ENCODE measurements around the gene SYCE3.

Gene SYCE3

GRCh38 chr22:50600967-50601668 is 38.4 kb upstream of the SYCE3 start:
- DNase-seq (ENCODE audit: insufficient read length, low spot score) (no peak), FAIRE-seq (no peak)
- no peak for TF ChIP-seq POLR2A (IDR thresholded peaks at IDR 0.05; ENCODE audit: low read depth, low read length)
- TF ChIP-seq POLR2AphosphoS5 (IDR thresholded peaks at IDR 0.05; ENCODE audit: low read depth, low read length) = no peak
- TF ChIP-seq PAX5 (IDR thresholded peaks at IDR 0.05; ENCODE audit: insufficient read depth, low read length, severe bottlenecking) = no peak

GRCh38 chr22:50600538-50600937 is 37.8 kb upstream of the SYCE3 start, which contains the start of gene MAPK8IP2:
Gene MAPK8IP2, plus strand, starts transcription at chr22:50600793. Its CDS starts 26 bp downstream, at chr22:50600819.
- no peak for FAIRE-seq
- TF ChIP-seq POLR2AphosphoS5 (IDR thresholded peaks at IDR 0.05; ENCODE audit: low read depth, low read length) = no peak
- no peak for TF ChIP-seq PAX5 (IDR thresholded peaks at IDR 0.05; ENCODE audit: insufficient read depth, low read length, severe bottlenecking)
- TF ChIP-seq TAF1 (IDR thresholded peaks at IDR 0.05; ENCODE audit: low read depth, low read length) = no peak
- no peak for TF ChIP-seq SPI1 (IDR thresholded peaks at IDR 0.05; ENCODE audit: low read depth, low read length)
- DNase-seq (ENCODE audit: insufficient read length, low spot score) = peak; percentile 52

- TF ChIP-seq POLR2AphosphoS5 (IDR thresholded peaks at IDR 0.05; ENCODE audit: low read depth, low read length) (no peak), PAX5 (IDR thresholded peaks at IDR 0.05; ENCODE audit: insufficient read depth, low read length, severe bottlenecking) (no peak), SPI1 (IDR thresholded peaks at IDR 0.05; ENCODE audit: low read depth, low read length) (no peak), POU2F2 (IDR thresholded peaks at IDR 0.05; ENCODE audit: low read depth, low read length) (no peak), POLR2A (IDR thresholded peaks at IDR 0.05; ENCODE audit: low read depth, low read length) (no peak), TAF1 (IDR thresholded peaks at IDR 0.05; ENCODE audit: low read depth, low read length) (no peak)
- FAIRE-seq (no peak), DNase-seq (ENCODE audit: insufficient read length, low spot score) (peak; percentile 88)
These were observed 37.2 kb upstream of the SYCE3 start for GRCh38 chr22:50599816-50600455.

- FAIRE-seq = no peak
- DNase-seq (ENCODE audit: insufficient read length, low spot score) = no peak
- TF ChIP-seq POLR2AphosphoS5 (IDR thresholded peaks at IDR 0.05; ENCODE audit: low read depth, low read length) (no peak), PAX5 (IDR thresholded peaks at IDR 0.05; ENCODE audit: insufficient read depth, low read length, severe bottlenecking) (no peak), SPI1 (IDR thresholded peaks at IDR 0.05; ENCODE audit: low read depth, low read length) (no peak)
These were observed 34.4 kb upstream of the SYCE3 start for GRCh38 chr22:50597097-50597496.

GRCh38 chr22:50595189-50595588 is 32.5 kb upstream of the SYCE3 start:
- FAIRE-seq (peak; percentile 20), DNase-seq (ENCODE audit: insufficient read length, low spot score) (no peak)
- TF ChIP-seq PAX5 (IDR thresholded peaks at IDR 0.05; ENCODE audit: insufficient read depth, low read length, severe bottlenecking) = no peak
- no peak for TF ChIP-seq POLR2AphosphoS5 (IDR thresholded peaks at IDR 0.05; ENCODE audit: low read depth, low read length)
- no peak for TF ChIP-seq POU2F2 (IDR thresholded peaks at IDR 0.05; ENCODE audit: low read depth, low read length)
- TF ChIP-seq POLR2A (IDR thresholded peaks at IDR 0.05; ENCODE audit: low read depth, low read length) = no peak
- TF ChIP-seq TAF1 (IDR thresholded peaks at IDR 0.05; ENCODE audit: low read depth, low read length) = no peak

- no peak for FAIRE-seq
- no peak for TF ChIP-seq POLR2AphosphoS5 (IDR thresholded peaks at IDR 0.05; ENCODE audit: low read depth, low read length)
- DNase-seq (ENCODE audit: insufficient read length, low spot score) = no peak
These were observed 24.7 kb upstream of the SYCE3 start for GRCh38 chr22:50587407-50587806.

- no peak for FAIRE-seq
- TF ChIP-seq POLR2AphosphoS5 (IDR thresholded peaks at IDR 0.05; ENCODE audit: low read depth, low read length) (no peak), TAF1 (IDR thresholded peaks at IDR 0.05; ENCODE audit: low read depth, low read length) (no peak), SPI1 (IDR thresholded peaks at IDR 0.05; ENCODE audit: low read depth, low read length) (no peak), PAX5 (IDR thresholded peaks at IDR 0.05; ENCODE audit: insufficient read depth, low read length, severe bottlenecking) (no peak), POU2F2 (IDR thresholded peaks at IDR 0.05; ENCODE audit: low read depth, low read length) (no peak), POLR2A (IDR thresholded peaks at IDR 0.05; ENCODE audit: low read depth, low read length) (no peak)
These were observed 23.7 kb upstream of the SYCE3 start for GRCh38 chr22:50586416-50586815.

GRCh38 chr22:50585781-50586180 is 23.1 kb upstream of the SYCE3 start:
- FAIRE-seq = no peak
- TF ChIP-seq TAF1 (IDR thresholded peaks at IDR 0.05; ENCODE audit: low read depth, low read length) = no peak
- TF ChIP-seq SPI1 (IDR thresholded peaks at IDR 0.05; ENCODE audit: low read depth, low read length) = no peak
- TF ChIP-seq POU2F2 (IDR thresholded peaks at IDR 0.05; ENCODE audit: low read depth, low read length) = no peak
- no peak for TF ChIP-seq PAX5 (IDR thresholded peaks at IDR 0.05; ENCODE audit: insufficient read depth, low read length, severe bottlenecking)
- TF ChIP-seq POLR2A (IDR thresholded peaks at IDR 0.05; ENCODE audit: low read depth, low read length) = no peak
- TF ChIP-seq POLR2AphosphoS5 (IDR thresholded peaks at IDR 0.05; ENCODE audit: low read depth, low read length) = no peak
- DNase-seq (ENCODE audit: insufficient read length, low spot score) = no peak

More at GRCh38 chr22:50586416-50586815, 23.7 kb upstream of the SYCE3 start:
- no peak for DNase-seq (ENCODE audit: insufficient read length, low spot score)

- DNase-seq (ENCODE audit: insufficient read length, low spot score) = no peak
- TF ChIP-seq POU2F2 (IDR thresholded peaks at IDR 0.05; ENCODE audit: low read depth, low read length) (no peak), TAF1 (IDR thresholded peaks at IDR 0.05; ENCODE audit: low read depth, low read length) (no peak), SPI1 (IDR thresholded peaks at IDR 0.05; ENCODE audit: low read depth, low read length) (no peak), PAX5 (IDR thresholded peaks at IDR 0.05; ENCODE audit: insufficient read depth, low read length, severe bottlenecking) (no peak), POLR2AphosphoS5 (IDR thresholded peaks at IDR 0.05; ENCODE audit: low read depth, low read length) (no peak), POLR2A (IDR thresholded peaks at IDR 0.05; ENCODE audit: low read depth, low read length) (no peak)
- no peak for FAIRE-seq
These were observed 22.5 kb upstream of the SYCE3 start for GRCh38 chr22:50585238-50585637.
